HG02610 (cell line): Measurements from ENCODE around the gene HMGCL.
"Not testable (repeated sequence)": the region's sequence is repeated elsewhere in the genome, so short reads cannot be mapped to it uniquely, and the experiment has no call there.

Source experiments
- ATAC-seq: cut with Tn5 transposase; IDR thresholded peaks from one replicate; pipeline ENCODE4 v1.9.1; 2021; ENCODE audit warnings: mild to moderate bottlenecking, moderate library complexity; ENCODE audit not compliant: unreplicated experiment

Gene HMGCL

GRCh38 chr1:23827717-23828116, 2.5 kb upstream of the HMGCL start:
- ATAC-seq, result no peak

DNA sequence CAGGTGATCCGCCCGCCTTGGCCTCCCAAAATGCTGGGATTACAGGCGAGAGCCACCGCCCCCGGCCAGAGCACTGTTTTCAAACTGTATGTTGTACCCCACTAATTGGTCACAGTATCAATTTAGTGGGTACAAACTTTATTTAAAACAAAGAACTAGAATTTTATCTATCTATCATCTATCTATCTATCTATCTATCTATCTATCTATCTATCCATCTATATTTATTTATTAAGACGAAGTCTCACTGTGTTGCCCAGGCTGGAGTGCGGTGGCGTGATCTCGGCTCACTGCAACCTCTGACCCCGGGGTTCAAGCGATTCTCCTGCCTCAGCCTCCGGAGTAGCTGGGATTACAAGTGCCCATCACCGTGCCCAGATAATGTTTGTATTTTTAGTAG, 1.4 kb upstream of the HMGCL start:
- ATAC-seq, result not testable (repeated sequence)

GRCh38 chr1:23825762-23826522, 713 bp upstream of the HMGCL start:
- ATAC-seq, result peak; percentile 41

- ATAC-seq, result no peak
Observed at GRCh38 chr1:23824711-23825075, 536 bp downstream of the HMGCL start.

- ATAC-seq, result no peak
Observed at GRCh38 chr1:23823767-23824166, 1.5 kb downstream of the HMGCL start.

GRCh38 chr1:23817633-23818032, 7.6 kb downstream of the HMGCL start:
- ATAC-seq, result no peak

GRCh38 chr1:23816906-23817305, 8.3 kb downstream of the HMGCL start:
- no peak for ATAC-seq

DNA sequence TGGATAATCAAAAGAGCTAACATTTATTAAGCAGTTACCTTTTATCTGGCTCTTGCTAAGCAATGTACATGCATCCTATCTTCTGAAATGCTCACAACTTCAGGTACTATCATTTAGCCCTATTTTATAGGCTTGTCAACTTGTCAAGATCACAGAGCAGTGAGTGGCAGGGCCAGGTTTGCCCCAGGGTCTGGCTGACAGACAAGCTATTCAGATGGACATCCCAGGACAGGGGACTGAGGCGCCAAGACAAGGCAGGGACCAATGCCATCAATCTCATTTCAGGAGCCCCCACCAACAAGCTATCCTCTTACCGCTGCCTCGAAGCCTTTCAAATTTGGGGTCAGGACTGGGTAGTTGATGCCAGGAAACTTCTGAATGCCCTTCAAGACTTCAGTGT, 8.9 kb downstream of the HMGCL start:
- no peak for ATAC-seq

- no peak for ATAC-seq
Observed at GRCh38 chr1:23814016-23814415, 11.2 kb downstream of the HMGCL start.

DNA sequence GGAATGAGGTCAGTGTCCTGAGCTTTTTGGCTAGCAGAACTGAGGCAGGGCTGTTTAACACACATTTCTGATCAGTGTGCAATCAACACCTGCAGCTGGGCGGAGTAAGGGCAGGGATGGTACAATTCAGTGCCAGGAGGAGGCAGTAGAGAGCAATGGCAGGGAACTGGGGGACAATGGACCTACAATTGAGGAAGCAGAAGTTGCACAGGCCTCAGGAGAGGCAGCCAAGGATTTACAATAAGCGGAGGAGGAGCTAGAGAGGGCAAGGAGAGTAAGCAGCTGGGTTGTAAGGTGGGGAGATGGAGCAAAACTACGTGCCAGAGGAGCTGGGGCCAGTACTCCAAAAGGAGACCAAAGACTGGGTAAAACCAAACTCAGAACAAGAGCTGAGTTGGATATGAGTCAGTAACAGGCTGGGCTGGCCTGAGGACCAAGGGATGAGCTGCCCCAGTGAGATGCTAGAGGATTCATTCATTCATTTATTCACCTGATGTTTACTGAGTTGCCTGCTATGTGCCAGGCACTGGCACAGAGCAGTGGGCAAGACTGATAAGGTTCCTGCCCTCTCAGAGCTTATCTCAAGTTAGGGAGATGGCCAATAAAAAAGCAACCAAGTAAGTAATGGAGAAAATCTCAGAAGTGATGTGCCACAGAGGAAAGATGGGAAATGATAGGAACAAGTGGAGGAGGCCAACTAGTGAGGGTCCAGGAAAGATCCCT, 14.2 kb downstream of the HMGCL start:
- ATAC-seq, result no peak

GRCh38 chr1:23809751-23810171, 15.5 kb downstream of the HMGCL start:
- ATAC-seq, result peak; percentile 62

GRCh38 chr1:23807453-23807852, 17.8 kb downstream of the HMGCL start:
- ATAC-seq, result no peak

DNA sequence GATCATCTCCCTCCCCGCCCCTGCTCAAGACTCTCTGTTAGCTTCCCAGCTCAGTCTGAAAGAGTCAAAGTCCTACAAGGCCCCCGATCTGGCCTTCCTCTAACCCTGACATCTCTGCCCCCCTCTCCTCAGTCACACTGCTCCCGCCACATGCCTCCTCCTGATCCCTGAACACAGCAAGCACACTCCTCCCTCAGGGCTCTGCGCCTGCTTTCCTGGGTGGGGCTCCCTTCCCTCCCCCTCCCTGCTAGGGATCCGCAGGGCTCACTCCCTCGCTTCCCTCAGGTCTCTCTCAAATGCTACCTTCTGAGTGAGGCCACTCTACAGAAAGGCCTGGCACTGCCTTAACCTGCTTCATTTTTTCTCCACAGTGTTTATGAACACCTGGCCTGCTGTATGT, 18.9 kb downstream of the HMGCL start:
- ATAC-seq, result no peak

DNA sequence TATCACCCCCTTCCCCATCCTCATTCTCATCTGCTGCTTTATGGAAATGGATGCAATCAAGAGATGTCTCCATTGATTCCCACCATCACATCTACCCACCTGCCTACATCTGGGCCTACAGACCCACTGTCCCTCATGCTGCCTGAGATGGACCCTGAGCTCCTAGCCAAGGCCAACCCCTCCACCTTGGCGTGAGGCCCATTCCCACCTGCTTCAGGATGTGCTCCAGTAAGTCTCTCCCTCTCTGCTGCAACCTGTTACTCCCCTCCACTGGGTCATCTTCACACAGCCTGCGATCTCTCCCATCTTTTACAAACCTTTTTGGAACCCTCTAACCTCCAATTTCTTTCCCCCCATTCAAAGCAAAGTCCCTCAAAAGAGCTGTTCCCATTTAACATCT, 20.2 kb downstream of the HMGCL start:
- ATAC-seq, result no peak

DNA sequence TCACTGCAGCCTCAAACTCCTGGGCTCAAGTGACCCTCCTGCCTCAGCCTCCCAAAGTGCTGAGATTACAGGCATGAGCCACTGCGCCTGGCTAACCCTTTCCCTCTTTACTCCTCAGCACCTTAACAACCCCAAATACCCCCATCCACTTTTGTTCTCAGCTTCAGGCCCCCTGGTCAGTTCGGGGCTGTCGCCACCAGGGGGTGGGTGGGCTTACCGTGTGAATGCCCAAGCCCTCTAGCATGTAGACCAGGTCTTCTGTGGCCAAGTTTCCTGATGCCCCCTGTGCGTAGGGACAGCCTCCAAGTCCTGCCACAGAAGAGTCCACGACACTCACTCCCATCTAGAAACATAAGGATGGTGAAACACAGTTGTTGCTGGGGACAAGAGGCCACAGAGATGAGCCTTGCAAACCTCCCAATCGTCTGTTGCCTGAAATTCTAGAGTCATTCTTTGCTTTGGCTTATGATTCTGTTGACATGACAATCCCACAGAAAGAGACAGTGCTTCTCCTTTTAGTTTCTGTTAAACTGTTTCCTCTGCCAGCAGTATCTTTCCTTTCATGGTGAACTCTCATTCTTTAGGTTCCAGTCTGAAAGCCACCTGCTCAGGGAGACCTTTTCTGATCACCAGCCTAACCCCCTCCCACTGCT, 20.9 kb downstream of the HMGCL start:
- no peak for ATAC-seq

DNA sequence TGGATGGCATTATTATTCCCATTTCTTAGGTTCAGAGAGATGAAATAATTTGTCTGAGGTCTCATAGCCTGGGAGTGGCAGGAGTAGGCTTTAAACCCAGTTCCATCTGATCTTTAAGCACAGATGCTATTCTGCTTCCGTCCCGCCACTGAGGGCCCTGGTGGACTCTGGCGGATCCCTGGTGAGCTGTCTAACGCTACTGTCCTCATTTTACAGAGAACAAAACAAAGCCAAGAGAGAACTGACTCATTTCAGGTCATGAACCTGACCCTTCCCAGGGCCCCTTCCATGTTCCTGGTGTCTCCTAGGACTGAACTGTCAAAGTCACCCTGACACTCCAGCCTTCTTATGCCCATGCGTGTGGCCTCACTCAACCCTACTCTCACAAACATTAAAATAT, 21.6 kb downstream of the HMGCL start:
- ATAC-seq, result no peak

- ATAC-seq, result not testable (repeated sequence)
Observed at GRCh38 chr1:23802809-23803342, 22.4 kb downstream of the HMGCL start.

- no peak for ATAC-seq
Observed at GRCh38 chr1:23801876-23802275, 23.4 kb downstream of the HMGCL start.

DNA sequence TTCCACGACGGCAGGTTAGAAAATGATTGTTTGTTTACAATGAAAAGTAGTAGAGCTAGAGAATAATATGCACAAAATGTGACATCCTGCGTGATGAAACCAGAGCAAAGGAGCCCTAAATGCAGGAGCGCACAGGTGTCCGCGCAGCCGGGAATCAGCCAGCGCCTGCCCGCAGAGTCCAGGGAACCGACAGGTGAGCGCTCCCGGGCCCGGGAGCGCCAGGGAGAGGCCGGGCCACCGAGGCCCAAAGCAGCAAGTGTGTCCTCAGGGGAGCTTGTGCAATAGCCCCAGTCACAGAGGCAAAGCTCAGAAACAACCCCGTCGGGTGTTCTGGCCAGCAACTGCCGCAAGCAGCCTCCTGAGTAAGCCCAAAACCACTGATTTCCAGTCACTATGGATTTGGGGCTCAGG, 23.9 kb downstream of the HMGCL start:
- no peak for ATAC-seq

- peak; percentile 76 for ATAC-seq
Observed at GRCh38 chr1:23800400-23801337, 24.6 kb downstream of the HMGCL start, which contains the start of gene GALE. TSS of gene GALE (minus strand) at chr1:23800754. CDS start at chr1:23799007, 1,747 bp downstream.
